A172 (cell line): ENCODE results near the gene PRKG1. TPM values are rescaled to one million over a fixed set of nuclear protein-coding genes. Genes with fewer than 3 reads are reported as not detected.

Experiments
- DNase-seq: peaks from one replicate; pipeline ENCODE4 v3.0.0-alpha.2; 2015; ENCODE audit warnings: low spot score
- total RNA-seq: library from RNA; depleted of rRNA; stranded (reverse); fragments of >200 nt; shearing (Covaris generic); gene quantifications from 2 replicates; pipeline ENCODE4 v1.2.3, GENCODE V29; 2014

Gene PRKG1
- total RNA-seq, 1 experiment from 2014 or later = 0.22 TPM

GRCh38 chr10:51596695-51597094 is 522.4 kb downstream of the PRKG1 start:
- DNase-seq = no peak

- no peak for DNase-seq
Measured at GRCh38 chr10:51599647-51600046, 525.4 kb downstream of the PRKG1 start.

GRCh38 chr10:51602326-51602725 is 528.0 kb downstream of the PRKG1 start:
- DNase-seq = no peak

- DNase-seq = no peak
Measured at GRCh38 chr10:51604579-51604978, 530.3 kb downstream of the PRKG1 start.

DNA sequence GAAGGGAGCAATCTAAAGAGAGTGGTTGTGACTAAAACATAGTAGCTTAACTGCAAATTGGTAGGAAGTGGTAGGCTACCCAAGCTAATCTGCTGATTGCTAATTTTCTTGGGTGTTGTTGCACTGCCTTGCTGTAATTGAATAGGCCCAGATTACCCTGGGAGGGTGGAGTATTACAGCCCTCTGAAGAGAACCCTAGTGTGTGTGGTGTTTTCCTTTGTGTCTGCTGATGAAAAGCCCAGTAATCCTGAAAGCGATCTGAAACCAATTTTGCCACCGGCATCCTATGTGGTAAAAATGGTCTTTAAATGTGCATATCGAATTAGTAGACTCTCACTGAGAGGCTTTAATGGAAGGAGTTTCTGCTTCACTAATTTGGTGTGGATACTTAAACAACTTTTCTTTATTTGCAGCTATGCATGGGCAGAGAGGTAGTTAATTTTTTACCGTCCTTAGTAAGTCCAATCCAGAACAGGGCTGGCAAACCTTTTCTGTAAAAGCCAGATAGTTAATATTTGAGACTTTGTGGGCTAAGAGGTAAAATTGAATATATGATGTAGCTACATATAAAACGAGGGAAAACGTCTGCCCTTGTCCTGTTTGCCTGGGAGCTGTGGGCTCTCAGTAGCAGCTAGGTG is 532.7 kb downstream of the PRKG1 start:
- no peak for DNase-seq

- DNase-seq = no peak
Measured at GRCh38 chr10:51607463-51607835, 533.2 kb downstream of the PRKG1 start.

DNA sequence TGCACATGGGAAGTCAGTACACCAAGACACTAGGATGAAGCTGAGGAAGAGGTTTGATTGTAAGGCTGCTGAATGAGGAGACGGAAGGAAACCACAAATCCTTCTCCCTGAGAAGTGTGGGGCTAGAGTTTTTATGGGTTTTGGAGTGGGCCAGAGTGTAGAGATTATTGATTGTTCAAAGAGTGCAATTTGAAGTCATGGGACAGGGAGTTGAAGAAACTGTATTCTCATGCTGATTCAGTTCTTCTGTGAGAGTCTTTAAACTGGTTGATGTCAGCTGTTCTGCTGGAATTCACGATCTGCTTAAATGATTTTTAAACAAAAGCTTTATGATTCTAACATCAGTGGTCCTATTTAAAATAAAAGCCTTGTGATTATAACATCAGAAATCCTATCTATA is 533.9 kb downstream of the PRKG1 start:
- DNase-seq = no peak

DNA sequence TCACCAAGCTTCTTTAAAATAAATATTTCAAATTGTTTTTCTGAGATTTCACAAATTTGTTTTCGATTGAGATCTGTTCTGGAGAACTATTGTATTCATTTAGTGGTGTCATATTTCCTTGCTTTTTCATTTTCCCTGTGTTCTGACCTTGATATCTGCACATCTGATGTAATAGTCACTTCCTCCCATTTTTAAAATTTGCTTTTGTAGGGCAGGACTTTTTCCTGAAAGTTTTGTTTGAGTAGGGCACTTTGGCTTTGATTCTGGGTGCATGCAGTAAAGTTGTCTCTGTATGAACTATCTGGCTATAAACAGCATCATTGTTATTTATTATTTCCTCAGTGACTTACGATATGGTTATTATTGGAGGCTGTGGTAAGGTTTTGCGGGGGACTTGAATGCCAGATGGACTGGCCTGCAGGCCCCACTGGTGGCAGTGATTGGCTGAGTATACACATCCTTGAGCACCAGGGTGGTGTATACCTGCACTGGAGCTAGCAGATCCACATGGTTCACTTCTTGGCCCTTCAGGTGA is 541.5 kb downstream of the PRKG1 start:
- no peak for DNase-seq

DNA sequence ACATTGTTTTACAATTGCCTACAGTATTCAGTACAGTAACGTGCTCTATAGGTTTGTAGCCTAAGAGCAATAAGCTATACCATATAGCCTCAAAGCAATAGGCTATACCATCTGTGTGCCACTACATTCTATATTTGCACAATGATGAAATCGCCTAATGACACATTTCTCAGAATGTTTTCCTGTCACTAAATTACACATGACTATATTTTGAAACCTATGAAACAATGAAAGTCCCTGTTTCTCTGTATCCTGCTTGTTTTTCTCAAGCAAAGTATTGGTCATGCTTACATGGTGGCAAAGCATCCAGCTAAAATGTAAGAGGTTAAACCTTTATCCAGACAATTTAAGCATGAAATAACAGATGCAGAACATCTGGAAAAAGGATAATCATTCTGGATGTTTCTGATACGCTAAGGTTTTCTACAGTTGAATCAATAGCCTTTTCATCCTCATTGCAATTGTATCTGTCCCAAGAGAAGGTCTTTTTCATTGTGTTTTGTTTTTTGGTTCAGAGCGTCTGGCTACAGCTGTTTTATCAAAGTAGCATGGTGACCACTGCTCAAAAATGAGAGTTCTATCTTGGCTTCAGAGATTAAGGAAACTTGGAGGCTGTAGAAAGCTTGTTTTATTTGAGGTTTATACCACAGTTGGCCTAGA is 543.4 kb downstream of the PRKG1 start:
- DNase-seq = no peak

GRCh38 chr10:51619365-51619764 is 545.1 kb downstream of the PRKG1 start:
- no peak for DNase-seq

- no peak for DNase-seq
Measured at GRCh38 chr10:51620131-51620530, 545.8 kb downstream of the PRKG1 start.

- no peak for DNase-seq
Measured at GRCh38 chr10:51624013-51624412, 549.7 kb downstream of the PRKG1 start.

- no peak for DNase-seq
Measured at GRCh38 chr10:51629934-51630639, 555.8 kb downstream of the PRKG1 start.

GRCh38 chr10:51630640-51631005 is 556.3 kb downstream of the PRKG1 start:
- no peak for DNase-seq

- DNase-seq = no peak
Measured at GRCh38 chr10:51635436-51635835, 561.1 kb downstream of the PRKG1 start.

GRCh38 chr10:51638211-51638610 is 563.9 kb downstream of the PRKG1 start:
- DNase-seq = no peak

- no peak for DNase-seq
Measured at GRCh38 chr10:51638737-51639136, 564.5 kb downstream of the PRKG1 start.

- no peak for DNase-seq
Measured at GRCh38 chr10:51640120-51640819, 566.0 kb downstream of the PRKG1 start.

GRCh38 chr10:51642581-51642980 is 568.3 kb downstream of the PRKG1 start:
- DNase-seq = no peak

- no peak for DNase-seq
Measured at GRCh38 chr10:51643734-51644133, 569.4 kb downstream of the PRKG1 start.

- DNase-seq = no peak
Measured at GRCh38 chr10:51649064-51649463, 574.8 kb downstream of the PRKG1 start.

GRCh38 chr10:51651063-51651462 is 576.8 kb downstream of the PRKG1 start:
- DNase-seq = no peak
